ENCODE data around the gene ZBTB24.

DNA sequence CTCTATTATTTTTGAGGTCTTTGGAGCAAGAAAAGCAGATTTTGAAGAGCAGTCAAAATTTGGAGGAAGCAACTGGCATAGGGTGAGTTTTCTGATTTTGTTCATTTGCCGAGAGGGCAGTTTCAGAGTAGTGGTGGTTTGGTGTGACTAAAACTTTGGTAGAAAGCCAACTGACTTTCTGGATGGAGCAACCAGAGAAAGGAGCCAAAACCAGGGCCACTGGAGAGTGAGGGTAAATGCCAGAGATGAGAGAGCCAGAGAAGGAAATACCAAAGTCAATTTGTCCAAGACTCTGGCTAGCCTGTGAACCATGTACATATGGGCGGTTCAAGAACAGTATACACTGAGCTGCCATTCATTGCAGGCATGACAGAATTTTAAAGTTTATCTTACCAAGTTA is 40.5 kb upstream of the ZBTB24 start:
- TF ChIP-seq NFIC (IDR thresholded peaks at IDR 0.05; ENCODE audit: low read length) (no peak), TAF15 (IDR thresholded peaks at IDR 0.05; ENCODE audit: low read depth, low read length, poor library complexity, severe bottlenecking) (no peak), ZNF672 (CRISPR knock-in tag; IDR thresholded peaks at IDR 0.05) (no peak), GABPA (IDR thresholded peaks at IDR 0.05; ENCODE audit: low read depth, low read length) (no peak), GABPA (CRISPR knock-in tag; IDR thresholded peaks at IDR 0.05; ENCODE audit: low read depth) (no peak), MAZ (IDR thresholded peaks at IDR 0.05; ENCODE audit: borderline replicate concordance, low read depth, low read length) (no peak), MAZ (CRISPR knock-in tag; IDR thresholded peaks at IDR 0.05; ENCODE audit: low read depth) (no peak), SMC3 (IDR thresholded peaks at IDR 0.05; ENCODE audit: low read length) (no peak), POLR2AphosphoS5 (IDR thresholded peaks at IDR 0.05; ENCODE audit: low read depth, low read length) (no peak)
- TF ChIP-seq, protein P1, sequence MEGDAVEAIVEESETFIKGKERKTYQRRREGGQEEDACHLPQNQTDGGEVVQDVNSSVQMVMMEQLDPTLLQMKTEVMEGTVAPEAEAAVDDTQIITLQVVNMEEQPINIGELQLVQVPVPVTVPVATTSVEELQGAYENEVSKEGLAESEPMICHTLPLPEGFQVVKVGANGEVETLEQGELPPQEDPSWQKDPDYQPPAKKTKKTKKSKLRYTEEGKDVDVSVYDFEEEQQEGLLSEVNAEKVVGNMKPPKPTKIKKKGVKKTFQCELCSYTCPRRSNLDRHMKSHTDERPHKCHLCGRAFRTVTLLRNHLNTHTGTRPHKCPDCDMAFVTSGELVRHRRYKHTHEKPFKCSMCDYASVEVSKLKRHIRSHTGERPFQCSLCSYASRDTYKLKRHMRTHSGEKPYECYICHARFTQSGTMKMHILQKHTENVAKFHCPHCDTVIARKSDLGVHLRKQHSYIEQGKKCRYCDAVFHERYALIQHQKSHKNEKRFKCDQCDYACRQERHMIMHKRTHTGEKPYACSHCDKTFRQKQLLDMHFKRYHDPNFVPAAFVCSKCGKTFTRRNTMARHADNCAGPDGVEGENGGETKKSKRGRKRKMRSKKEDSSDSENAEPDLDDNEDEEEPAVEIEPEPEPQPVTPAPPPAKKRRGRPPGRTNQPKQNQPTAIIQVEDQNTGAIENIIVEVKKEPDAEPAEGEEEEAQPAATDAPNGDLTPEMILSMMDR (CRISPR knock-in tag; IDR thresholded peaks at IDR 0.05): no peak
